GM13977 (cell line): ENCODE data around the gene CUX1.
A peak's percentile ranks its signal among the peaks of the same experiment; 100 is the strongest.

ENCODE experiments used
- DNase-seq: peaks from one replicate; pipeline ENCODE4 v3.0.0; 2012; ENCODE audit warnings: low spot score
- CTCF ChIP-seq: IDR thresholded peaks from 2 replicates; pipeline ENCODE4 v1.5.1; 2012; ENCODE audit warnings: mild to moderate bottlenecking, control low read depth; ENCODE audit not compliant: insufficient read depth; ENCODE audit errors: extremely low read depth, missing control alignments
- in situ Hi-C: fragments of 300-500 bp; cut with MboI; formaldehyde crosslinking; loops from one replicate; pipeline ENCODE4 v1.12.0; 2022; ENCODE audit warnings: low sequenced_read_pairs, low pct_unique_long_range_greater_than_20kb, mixed read lengths, inconsistent platforms; ENCODE audit not compliant: unreplicated experiment

The CUX1 gene, protein sequence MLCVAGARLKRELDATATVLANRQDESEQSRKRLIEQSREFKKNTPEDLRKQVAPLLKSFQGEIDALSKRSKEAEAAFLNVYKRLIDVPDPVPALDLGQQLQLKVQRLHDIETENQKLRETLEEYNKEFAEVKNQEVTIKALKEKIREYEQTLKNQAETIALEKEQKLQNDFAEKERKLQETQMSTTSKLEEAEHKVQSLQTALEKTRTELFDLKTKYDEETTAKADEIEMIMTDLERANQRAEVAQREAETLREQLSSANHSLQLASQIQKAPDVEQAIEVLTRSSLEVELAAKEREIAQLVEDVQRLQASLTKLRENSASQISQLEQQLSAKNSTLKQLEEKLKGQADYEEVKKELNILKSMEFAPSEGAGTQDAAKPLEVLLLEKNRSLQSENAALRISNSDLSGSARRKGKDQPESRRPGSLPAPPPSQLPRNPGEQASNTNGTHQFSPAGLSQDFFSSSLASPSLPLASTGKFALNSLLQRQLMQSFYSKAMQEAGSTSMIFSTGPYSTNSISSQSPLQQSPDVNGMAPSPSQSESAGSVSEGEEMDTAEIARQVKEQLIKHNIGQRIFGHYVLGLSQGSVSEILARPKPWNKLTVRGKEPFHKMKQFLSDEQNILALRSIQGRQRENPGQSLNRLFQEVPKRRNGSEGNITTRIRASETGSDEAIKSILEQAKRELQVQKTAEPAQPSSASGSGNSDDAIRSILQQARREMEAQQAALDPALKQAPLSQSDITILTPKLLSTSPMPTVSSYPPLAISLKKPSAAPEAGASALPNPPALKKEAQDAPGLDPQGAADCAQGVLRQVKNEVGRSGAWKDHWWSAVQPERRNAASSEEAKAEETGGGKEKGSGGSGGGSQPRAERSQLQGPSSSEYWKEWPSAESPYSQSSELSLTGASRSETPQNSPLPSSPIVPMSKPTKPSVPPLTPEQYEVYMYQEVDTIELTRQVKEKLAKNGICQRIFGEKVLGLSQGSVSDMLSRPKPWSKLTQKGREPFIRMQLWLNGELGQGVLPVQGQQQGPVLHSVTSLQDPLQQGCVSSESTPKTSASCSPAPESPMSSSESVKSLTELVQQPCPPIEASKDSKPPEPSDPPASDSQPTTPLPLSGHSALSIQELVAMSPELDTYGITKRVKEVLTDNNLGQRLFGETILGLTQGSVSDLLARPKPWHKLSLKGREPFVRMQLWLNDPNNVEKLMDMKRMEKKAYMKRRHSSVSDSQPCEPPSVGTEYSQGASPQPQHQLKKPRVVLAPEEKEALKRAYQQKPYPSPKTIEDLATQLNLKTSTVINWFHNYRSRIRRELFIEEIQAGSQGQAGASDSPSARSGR (N-terminal part only)

DNA sequence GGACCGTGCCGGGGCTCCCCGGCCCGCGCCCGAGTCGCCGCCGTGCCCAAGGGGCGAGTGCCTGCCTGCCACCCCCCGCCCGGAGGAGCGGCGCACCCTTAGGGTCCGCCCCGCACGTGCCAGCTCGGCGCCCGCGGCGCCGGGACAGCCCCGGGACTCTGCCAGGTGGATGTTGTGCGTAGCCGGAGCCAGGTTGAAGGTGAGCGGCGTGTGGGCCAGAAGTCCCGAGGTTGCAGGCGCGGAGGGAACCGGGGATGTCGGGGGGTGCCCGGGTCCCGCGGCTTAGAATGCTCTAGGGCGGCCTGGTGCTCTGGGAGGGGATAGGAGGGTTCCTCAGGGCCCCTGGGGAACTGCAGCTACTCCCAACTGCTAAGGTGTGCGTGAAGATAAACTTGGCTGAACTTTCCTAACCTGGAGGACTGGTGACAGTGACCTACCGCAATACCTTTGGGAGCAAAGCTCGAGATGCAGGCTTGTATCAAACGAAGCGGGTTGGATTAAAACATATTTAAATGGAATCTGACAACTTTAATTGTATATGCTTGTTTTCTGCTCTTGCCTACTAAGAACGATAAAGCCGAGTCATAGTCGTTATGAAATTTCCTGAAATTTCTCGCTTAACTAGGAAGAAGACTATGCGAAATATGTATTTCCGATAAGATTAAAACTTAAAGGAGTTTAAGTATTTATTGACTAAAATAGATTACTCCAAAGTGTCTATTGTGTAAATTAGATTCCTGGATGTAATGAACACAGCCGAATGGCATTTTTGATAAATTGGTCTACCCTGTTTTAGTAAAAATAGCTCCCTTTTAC, at the start of gene CUX1:
Gene CUX1, plus strand, starts transcription at position 156 of the 816 bp plus-strand sequence. Its CDS starts 14 bp downstream, at position 170.
- in situ Hi-C loops: no loop called here
- DNase-seq: peak; percentile 45
- no peak for TF ChIP-seq CTCF

- TF ChIP-seq CTCF: no peak
- in situ Hi-C loops: no loop called here
- DNase-seq: no peak
Observed at GRCh38 chr7:101768280-101768679, 49.1 kb upstream of the CUX1 start.

- TF ChIP-seq CTCF: no peak
- in situ Hi-C loops: no loop called here
- no peak for DNase-seq
Observed at GRCh38 chr7:101770466-101770865, 47.0 kb upstream of the CUX1 start.

DNA sequence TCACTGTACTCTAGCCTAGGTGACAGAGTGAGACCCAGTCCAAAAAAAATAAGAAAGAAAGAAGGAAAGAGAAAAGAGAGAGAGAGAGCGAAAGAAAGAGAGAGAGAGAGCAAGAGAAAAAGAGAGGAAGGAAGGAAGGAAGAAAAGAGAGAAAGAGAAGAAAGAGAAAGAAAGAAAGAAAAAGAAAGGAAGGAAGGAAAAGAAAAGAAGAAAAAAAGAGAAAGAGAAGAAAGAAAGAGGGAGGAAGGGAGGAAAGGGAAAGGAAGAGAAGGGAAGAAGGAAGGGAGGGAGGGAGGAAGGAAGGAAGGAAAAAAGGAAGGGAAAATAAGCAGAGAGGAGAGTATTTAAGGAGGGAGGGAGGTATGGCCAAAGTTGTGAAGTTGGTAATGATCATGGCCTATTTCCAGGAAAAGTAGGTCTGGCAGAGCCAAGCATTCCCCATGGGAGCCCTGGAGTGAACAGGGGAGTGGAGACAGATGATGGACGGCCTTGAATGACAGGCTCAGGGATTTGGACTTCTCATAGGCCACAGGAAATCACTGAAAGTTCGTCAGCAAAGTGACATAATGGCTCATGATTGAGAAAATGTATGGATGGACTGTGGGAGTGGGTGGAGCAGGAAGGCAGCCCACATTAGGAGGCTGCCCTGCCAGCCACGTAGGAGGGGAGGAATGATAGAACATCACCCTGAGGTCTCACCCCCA, 44.8 kb upstream of the CUX1 start:
- no peak for DNase-seq
- TF ChIP-seq CTCF: no peak

DNA sequence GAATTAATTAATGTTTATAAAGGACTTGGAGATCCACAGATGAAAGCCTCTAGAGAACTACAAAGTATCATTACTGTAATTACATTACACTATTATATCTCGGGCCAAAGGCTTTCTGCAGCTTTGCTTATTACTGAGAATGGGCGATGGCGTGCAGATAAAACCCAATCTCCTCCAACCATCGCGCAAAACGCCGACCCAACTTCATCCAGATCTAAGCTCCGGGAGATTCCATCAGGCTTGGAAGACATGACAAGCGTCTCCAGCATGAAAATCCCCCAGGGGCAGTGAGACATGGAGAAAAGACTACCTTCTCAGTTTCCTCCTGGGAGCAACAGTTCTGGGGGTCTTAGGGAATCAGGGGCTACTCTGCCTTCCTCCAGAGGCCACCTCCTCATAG, 42.2 kb upstream of the CUX1 start:
- in situ Hi-C loops: no loop called here
- no peak for DNase-seq
- no peak for TF ChIP-seq CTCF

More for the DNA sequence above, 44.8 kb upstream of the CUX1 start:
- in situ Hi-C loops: no loop called here
